Measurements from ENCODE around the gene VANGL2. TPM values are rescaled to one million over a fixed set of nuclear protein-coding genes. Genes with fewer than 3 reads are reported as not detected.
"Not testable (repeated sequence)": the region's sequence is repeated elsewhere in the genome, so short reads cannot be mapped to it uniquely, and the experiment has no call there.

The VANGL2 gene
- total RNA-seq, 2 donors from 2014 or later, result 3.6 to 7.8 TPM

GRCh38 chr1:160377585-160378206 lies 22.7 kb upstream of the VANGL2 start:
- intact Hi-C loops (cut with DNase I), result loop anchor here (10.0 kb wide), 1 partner anchor 273 kb away; no protein-coding TSS in a partner anchor
- peaks cover 9% of the 10 kb centered on the region for H3K4me1 ChIP-seq
- ATAC-seq, result no peak
- TF ChIP-seq POLR2A (IDR thresholded peaks at IDR 0.05) (no peak), CTCF (IDR thresholded peaks at IDR 0.05) (no peak)
- WGBS, 2 donors, result 73 to 76% methylated on average over 7 of the region's 7 CpGs
- H3K27ac ChIP-seq, result no peak overlapping the region
- no peak overlapping the region for H3K4me3 ChIP-seq
- H3K36me3 ChIP-seq (replicated peaks in 1 of 2; ENCODE audit: insufficient read depth in 1 of 2, low read depth in 2 of 2), result no peaks in the 10 kb centered on the region
- H3K9me3 ChIP-seq, result no peaks in the 10 kb centered on the region
- H3K27me3 ChIP-seq, result no peaks in the 10 kb centered on the region
- DNase-seq, result no peak

GRCh38 chr1:160384812-160385211 lies 15.6 kb upstream of the VANGL2 start:
- H3K4me1 ChIP-seq; intact Hi-C loops (cut with DNase I); H3K27me3 ChIP-seq; H3K4me3 ChIP-seq; H3K9me3 ChIP-seq; H3K36me3 ChIP-seq (replicated peaks in 1 of 2; ENCODE audit: insufficient read depth in 1 of 2, low read depth in 2 of 2); H3K27ac ChIP-seq; DNase-seq; ATAC-seq: not testable (repeated sequence)
- 91 to 98% methylated on average over 2 of the region's 2 CpGs for WGBS, 2 donors

DNA sequence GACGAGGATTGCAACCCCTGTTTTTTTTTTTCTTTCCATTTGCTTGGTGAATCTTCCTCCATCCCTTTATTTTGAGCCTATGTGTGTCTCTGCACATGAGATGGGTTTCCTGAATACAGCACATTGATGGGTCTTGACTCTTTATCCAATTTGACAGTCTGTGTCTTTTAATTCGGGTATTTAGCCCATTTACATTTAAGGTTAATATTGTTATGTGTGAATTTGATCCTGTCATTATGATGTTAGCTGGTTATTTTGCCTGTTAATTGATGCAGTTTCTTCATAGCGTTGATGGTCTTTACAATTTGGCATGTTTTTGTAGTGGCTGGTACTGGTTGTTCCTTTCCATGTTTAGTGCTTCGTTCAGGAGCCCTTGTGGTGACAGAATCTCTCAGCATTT lies 12.0 kb upstream of the VANGL2 start:
- H3K4me1 ChIP-seq; H3K36me3 ChIP-seq (replicated peaks in 1 of 2; ENCODE audit: insufficient read depth in 1 of 2, low read depth in 2 of 2); H3K9me3 ChIP-seq; intact Hi-C loops (cut with DNase I); H3K27ac ChIP-seq; H3K4me3 ChIP-seq; H3K27me3 ChIP-seq; DNase-seq; ATAC-seq: not testable (repeated sequence)
- 53 to 64% methylated on average over 4 of the region's 4 CpGs for WGBS, 2 donors

- no peaks in the 10 kb centered on the region for H3K36me3 ChIP-seq (replicated peaks in 1 of 2; ENCODE audit: insufficient read depth in 1 of 2, low read depth in 2 of 2)
- no peaks in the 10 kb centered on the region for H3K27me3 ChIP-seq
- H3K9me3 ChIP-seq, result no peaks in the 10 kb centered on the region
- WGBS, 2 donors, result 79 to 81% methylated on average over 8 of the region's 8 CpGs
- no peak for ATAC-seq
- DNase-seq, result no peak
- intact Hi-C loops (cut with DNase I), result no loop called here
- no peak overlapping the region for H3K27ac ChIP-seq
- TF ChIP-seq POLR2A (IDR thresholded peaks at IDR 0.05) (no peak), CTCF (IDR thresholded peaks at IDR 0.05) (no peak)
- peaks cover 1% of the 10 kb centered on the region for H3K4me1 ChIP-seq
- no peak overlapping the region for H3K4me3 ChIP-seq
Observed at GRCh38 chr1:160394673-160395072, 5.7 kb upstream of the VANGL2 start.

- H3K4me1 ChIP-seq, result peaks cover 22% of the 10 kb centered on the region
- WGBS, 2 donors, result 45 to 63% methylated on average over 1 of the region's 1 CpG
- no peaks in the 10 kb centered on the region for H3K27me3 ChIP-seq
- ATAC-seq (no peak), DNase-seq (no peak)
- no peak overlapping the region for H3K27ac ChIP-seq
- intact Hi-C loops (cut with DNase I), result no loop called here
- H3K4me3 ChIP-seq, result no peak overlapping the region
- H3K36me3 ChIP-seq (replicated peaks in 1 of 2; ENCODE audit: insufficient read depth in 1 of 2, low read depth in 2 of 2), result no peaks in the 10 kb centered on the region
- no peaks in the 10 kb centered on the region for H3K9me3 ChIP-seq
- TF ChIP-seq POLR2A (IDR thresholded peaks at IDR 0.05) (no peak), CTCF (IDR thresholded peaks at IDR 0.05) (no peak)
Observed at GRCh38 chr1:160397651-160398050, 2.7 kb upstream of the VANGL2 start.

GRCh38 chr1:160398823-160399222 lies 1.5 kb upstream of the VANGL2 start:
- 74 to 81% methylated on average over 4 of the region's 4 CpGs for WGBS, 2 donors
- H3K27ac ChIP-seq, result no peak overlapping the region
- TF ChIP-seq POLR2A (IDR thresholded peaks at IDR 0.05), result no peak
- no peak for TF ChIP-seq CTCF (IDR thresholded peaks at IDR 0.05)
- H3K27me3 ChIP-seq, result no peaks in the 10 kb centered on the region
- H3K4me3 ChIP-seq, result no peak overlapping the region
- no peak for ATAC-seq
- peaks cover 22% of the 10 kb centered on the region for H3K4me1 ChIP-seq
- intact Hi-C loops (cut with DNase I), result no loop called here
- no peaks in the 10 kb centered on the region for H3K36me3 ChIP-seq (replicated peaks in 1 of 2; ENCODE audit: insufficient read depth in 1 of 2, low read depth in 2 of 2)
- no peak for DNase-seq
- no peaks in the 10 kb centered on the region for H3K9me3 ChIP-seq
